Measurements from ENCODE around the gene GRID2. TPM values are rescaled to one million over a fixed set of nuclear protein-coding genes. Genes with fewer than 3 reads are reported as not detected.

The GRID2 gene
- total and polyA plus RNA-seq, 10 of the 15 experiments (the other 5 are each of a cell fraction or from before 2014, with no cell fraction given): not detected

- SMC1A ChIA-PET (ENCODE audit: uncharacterized antibody, unreplicated experiment): interaction anchor here (1.2 kb wide), 1 partner anchor 9 kb away, joined by 3 read pairs; no protein-coding TSS in a partner anchor
- in situ Hi-C loops (cut with MboI) (no loop called here), intact Hi-C loops (cut with micrococcal nuclease; ENCODE audit: unreplicated experiment) (no loop called here)
- Histone ChIP-seq H3K27ac (ENCODE audit: control insufficient read depth, insufficient read depth) (no peak overlapping the region), H3K79me2 (ENCODE audit: control insufficient read depth, insufficient read depth, low read length) (no peaks in the 10 kb centered on the region), H3K36me3 (ENCODE audit: control insufficient read depth in 2 of 2, insufficient read depth in 2 of 2, low read length in 1 of 2) (no peaks in the 10 kb centered on the region), H2AFZ (ENCODE audit: control insufficient read depth, low read depth, low read length) (no peak overlapping the region), H4K20me1 (ENCODE audit: control insufficient read depth, insufficient read depth) (no peaks in the 10 kb centered on the region), H3K4me1 (ENCODE audit: control insufficient read depth, insufficient read depth, low read length) (no peaks in the 10 kb centered on the region), H3K27me3 (replicated peaks in 1 of 2; ENCODE audit: control insufficient read depth in 2 of 2, insufficient read depth in 2 of 2, low read length in 1 of 2) (no peaks in the 10 kb centered on the region), H3K4me2 (ENCODE audit: control insufficient read depth, insufficient read depth) (no peak overlapping the region), H3K9me3 (replicated peaks; ENCODE audit: control insufficient read depth, insufficient read depth, low read length) (no peaks in the 10 kb centered on the region), H3K9ac (ENCODE audit: control insufficient read depth, insufficient read depth, low read length) (no peak overlapping the region), H3K4me3 (no peak overlapping the region)
- FAIRE-seq: no peak
- RAD21 ChIA-PET (ENCODE audit: unreplicated experiment): no interaction called here
- TF ChIP-seq CBFB (IDR thresholded peaks at IDR 0.05; ENCODE audit: low read depth) (no peak), HDAC2 (IDR thresholded peaks at IDR 0.05) (no peak), KLF5 (IDR thresholded peaks at IDR 0.05; ENCODE audit: partially characterized antibody) (no peak), EZH2 (IDR thresholded peaks at IDR 0.05; ENCODE audit: borderline replicate concordance, control insufficient read depth, low read depth, low read length) (no peak), MTA2 (IDR thresholded peaks at IDR 0.05; ENCODE audit: low read depth) (no peak), RBBP5 (conservative IDR thresholded peaks at IDR 0.05) (no peak), DPF2 (IDR thresholded peaks at IDR 0.05) (no peak), BCL3 (IDR thresholded peaks at IDR 0.05; ENCODE audit: borderline replicate concordance, insufficient read depth, low read depth, low read length, poor library complexity, severe bottlenecking) (no peak), BRCA1 (IDR thresholded peaks at IDR 0.05; ENCODE audit: low read depth, low read length) (no peak), NR2F1 (conservative IDR thresholded peaks at IDR 0.05) (no peak), ATF3 (IDR thresholded peaks at IDR 0.05; ENCODE audit: borderline replicate concordance, extremely low read depth, low read depth, low read length) (no peak), CREM (IDR thresholded peaks at IDR 0.05; ENCODE audit: low read depth) (no peak), ATF7 (IDR thresholded peaks at IDR 0.05; ENCODE audit: low read depth) (no peak)
- TF ChIP-seq, protein P1, sequence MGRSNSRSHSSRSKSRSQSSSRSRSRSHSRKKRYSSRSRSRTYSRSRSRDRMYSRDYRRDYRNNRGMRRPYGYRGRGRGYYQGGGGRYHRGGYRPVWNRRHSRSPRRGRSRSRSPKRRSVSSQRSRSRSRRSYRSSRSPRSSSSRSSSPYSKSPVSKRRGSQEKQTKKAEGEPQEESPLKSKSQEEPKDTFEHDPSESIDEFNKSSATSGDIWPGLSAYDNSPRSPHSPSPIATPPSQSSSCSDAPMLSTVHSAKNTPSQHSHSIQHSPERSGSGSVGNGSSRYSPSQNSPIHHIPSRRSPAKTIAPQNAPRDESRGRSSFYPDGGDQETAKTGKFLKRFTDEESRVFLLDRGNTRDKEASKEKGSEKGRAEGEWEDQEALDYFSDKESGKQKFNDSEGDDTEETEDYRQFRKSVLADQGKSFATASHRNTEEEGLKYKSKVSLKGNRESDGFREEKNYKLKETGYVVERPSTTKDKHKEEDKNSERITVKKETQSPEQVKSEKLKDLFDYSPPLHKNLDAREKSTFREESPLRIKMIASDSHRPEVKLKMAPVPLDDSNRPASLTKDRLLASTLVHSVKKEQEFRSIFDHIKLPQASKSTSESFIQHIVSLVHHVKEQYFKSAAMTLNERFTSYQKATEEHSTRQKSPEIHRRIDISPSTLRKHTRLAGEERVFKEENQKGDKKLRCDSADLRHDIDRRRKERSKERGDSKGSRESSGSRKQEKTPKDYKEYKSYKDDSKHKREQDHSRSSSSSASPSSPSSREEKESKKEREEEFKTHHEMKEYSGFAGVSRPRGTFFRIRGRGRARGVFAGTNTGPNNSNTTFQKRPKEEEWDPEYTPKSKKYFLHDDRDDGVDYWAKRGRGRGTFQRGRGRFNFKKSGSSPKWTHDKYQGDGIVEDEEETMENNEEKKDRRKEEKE (IDR thresholded peaks at IDR 0.05): no peak
- POLR2A ChIA-PET: no interaction called here
- WGBS (ENCODE audit: insufficient coverage, insufficient replicate concordance, low lambda C conversion rate, missing lambda C conversion rate): 0% methylated on average over 2 of the region's 2 CpGs
- no peak for ATAC-seq
- no peak for DNase-seq (ENCODE audit: low read depth, low spot score)
- BruUV-seq (replicated peaks): no TSS peak
- CTCF ChIA-PET: no interaction called here
Observed at GRCh38 chr4:92658318-92658717, 354.6 kb downstream of the GRID2 start.

All from GM12878 (cell line).